GM11168 (cell line): Measurements from ENCODE around the gene HBA2.
"Not testable (repeated sequence)": the region's sequence is repeated elsewhere in the genome, so short reads cannot be mapped to it uniquely, and the experiment has no call there.

Experiments used
- in situ Hi-C: fragments of 300-500 bp; cut with MboI; formaldehyde crosslinking; loops from one replicate; pipeline ENCODE4 v1.12.0; 2022; ENCODE audit warnings: low sequenced_read_pairs; ENCODE audit not compliant: unreplicated experiment

Gene HBA2

DNA sequence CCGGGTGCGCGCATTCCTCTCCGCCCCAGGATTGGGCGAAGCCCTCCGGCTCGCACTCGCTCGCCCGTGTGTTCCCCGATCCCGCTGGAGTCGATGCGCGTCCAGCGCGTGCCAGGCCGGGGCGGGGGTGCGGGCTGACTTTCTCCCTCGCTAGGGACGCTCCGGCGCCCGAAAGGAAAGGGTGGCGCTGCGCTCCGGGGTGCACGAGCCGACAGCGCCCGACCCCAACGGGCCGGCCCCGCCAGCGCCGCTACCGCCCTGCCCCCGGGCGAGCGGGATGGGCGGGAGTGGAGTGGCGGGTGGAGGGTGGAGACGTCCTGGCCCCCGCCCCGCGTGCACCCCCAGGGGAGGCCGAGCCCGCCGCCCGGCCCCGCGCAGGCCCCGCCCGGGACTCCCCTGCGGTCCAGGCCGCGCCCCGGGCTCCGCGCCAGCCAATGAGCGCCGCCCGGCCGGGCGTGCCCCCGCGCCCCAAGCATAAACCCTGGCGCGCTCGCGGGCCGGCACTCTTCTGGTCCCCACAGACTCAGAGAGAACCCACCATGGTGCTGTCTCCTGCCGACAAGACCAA is at the start of gene HBA2:
Gene HBA2 (plus strand): TSS at position 503 of the 568 bp plus-strand sequence. CDS start 37 bp downstream, at position 540.
- in situ Hi-C loops = not testable (repeated sequence)

DNA sequence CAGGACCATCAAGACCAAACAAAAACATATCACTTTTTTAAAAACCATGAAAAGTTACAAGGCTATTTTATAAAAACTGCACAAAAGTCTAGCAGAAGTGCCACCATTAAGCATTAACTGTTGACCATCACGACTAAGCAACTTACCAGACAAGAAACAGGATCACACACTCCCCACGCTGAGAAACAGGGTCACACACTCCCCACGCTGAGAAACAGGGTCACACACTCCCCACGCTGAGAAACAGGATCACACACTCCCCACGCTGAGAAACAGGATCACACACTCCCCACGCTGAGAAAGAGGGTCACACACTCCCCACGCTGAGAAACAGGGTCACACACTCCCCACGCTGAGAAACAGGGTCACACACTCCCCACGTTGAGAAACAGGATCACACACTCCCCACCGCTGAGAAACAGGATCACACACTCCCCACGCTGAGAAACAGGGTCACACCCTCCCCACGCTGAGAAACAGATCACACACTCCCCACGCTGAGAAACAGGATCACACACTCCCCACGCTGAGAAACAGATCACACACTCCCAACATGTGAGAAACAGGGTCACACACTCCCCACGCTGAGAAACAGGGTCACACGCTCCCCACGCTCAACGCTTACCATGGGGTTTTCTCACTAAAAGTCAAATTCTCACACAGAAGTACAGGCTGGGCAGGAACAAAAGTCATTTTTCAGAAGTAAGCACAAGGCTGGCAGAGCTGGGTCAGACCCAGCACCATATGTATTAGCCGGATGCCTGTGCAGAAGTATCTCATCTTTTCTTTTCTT is 48.9 kb upstream of the HBA2 start:
- in situ Hi-C loops = not testable (repeated sequence)

DNA sequence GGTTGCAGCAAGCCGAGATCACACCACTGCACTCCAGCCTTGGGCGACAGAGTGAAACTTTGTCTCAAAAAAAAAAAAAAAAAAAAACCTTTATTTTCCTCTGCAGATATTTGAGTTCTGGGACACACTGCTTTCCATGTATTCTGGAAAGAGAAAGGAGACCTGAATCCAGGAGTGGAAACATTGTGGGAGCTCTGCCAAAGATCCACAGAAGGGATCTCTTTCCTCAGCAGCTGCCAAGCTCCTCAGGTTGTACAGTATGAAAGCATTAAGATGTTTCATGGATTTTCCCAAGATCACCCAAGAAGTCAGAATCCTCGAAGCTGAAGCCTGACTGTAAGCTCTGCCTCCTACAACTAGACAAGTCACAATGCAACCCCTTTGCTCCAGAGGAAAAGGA is 47.7 kb upstream of the HBA2 start:
- in situ Hi-C loops = no loop called here

DNA sequence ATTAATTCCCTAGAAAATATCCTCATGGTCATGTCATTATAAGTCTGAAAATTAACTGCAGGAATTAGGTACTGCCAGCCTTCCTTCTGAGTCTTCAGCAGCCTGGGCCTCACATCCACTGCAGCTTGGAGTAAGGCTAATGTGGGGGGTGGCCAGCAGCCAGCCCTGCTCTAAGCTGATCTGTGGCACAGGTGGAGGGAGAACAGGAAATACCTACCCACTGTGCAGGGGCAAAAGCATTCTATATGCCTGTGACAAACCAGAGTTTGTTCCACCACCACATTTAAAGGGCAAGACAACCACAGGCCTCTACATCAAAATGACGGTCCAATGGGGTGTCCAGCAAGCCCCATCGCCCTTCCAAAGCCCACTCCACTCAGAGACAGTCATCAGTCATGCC is 43.6 kb upstream of the HBA2 start:
- in situ Hi-C loops = no loop called here

DNA sequence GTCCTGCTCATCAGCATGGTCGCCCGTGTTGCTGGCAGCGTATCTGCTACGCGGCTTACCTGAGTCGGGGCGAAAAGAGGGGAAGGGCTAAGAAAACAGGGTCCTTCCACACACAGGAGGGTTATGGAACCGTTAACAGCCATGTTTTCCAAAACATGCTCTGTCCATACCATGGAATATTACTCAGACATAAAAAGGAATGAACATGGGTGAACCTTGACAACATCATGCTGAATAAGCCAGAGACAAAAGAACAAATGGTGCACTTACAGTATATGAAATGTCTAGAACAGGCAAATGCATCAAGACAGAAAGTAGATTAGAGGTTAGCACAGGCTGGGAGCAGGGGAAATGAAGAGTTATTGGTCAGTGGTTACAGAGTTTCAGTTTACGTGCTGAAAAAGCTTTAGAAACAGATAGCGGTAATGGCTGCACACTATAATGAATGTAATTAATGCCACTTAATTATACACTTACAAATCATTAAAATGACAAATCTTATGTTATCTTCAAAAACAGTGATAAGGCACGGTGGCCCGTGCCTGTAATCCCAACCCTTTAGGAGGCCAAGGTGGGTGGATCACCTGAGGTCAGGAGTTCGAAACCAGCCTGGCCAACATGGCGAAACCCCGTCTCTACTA is 42.0 kb upstream of the HBA2 start:
- in situ Hi-C loops = no loop called here

DNA sequence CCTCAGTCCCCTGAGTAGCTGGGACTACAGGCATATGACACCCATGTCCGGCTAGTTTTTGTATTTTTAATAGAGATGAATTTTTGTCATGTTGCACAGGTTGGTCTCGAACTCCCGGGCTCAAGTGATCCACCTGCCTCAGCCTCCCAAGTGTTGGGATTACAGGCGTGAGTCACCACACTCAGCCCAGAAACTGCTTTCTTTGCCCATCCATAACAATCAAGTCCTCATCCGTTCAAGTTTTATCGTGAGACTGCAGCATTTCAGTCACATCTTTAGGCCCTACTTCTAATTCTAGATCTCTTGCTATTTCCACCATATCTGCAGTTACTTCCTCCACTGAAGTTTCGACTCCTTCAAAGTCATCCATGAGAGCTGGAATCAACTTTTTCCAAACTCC is 40.6 kb upstream of the HBA2 start:
- in situ Hi-C loops = no loop called here

DNA sequence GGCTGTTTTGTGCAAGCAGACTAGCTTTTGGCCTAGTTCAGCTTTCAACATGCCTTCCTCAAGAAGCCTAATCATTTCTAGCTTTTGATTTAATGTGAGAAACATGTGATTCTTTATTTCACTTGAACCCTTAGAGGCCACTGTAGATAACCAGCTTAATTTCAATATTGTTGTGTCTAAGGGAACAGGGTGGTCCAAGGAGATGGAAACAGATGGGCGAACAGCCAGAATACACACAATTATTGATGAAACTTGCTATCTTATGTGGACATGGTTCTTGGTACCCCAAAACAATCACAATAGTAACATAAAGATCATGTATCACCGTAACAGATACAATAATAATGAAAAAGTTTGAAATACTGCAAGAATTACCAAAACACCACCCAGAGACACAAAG is 39.0 kb upstream of the HBA2 start:
- in situ Hi-C loops = no loop called here

DNA sequence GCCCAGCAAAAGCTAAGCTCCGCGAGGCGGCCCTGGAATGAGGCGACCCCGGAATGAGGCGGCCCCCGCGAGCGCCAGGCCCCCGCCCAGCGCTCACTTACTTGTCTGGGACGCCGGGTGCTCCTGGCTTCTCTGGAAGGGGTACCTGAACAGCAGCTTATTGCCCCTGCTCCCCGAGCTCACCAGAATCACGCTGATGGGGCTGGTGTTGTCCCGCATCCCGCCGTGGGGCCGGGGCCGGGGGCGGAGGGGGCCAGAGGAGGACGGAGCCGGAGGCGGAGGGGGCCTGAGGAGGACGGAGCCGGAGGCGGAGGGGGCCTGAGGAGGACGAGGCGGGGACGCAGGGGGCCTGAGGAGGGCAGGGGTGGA is 34.6 kb upstream of the HBA2 start:
- in situ Hi-C loops = no loop called here

DNA sequence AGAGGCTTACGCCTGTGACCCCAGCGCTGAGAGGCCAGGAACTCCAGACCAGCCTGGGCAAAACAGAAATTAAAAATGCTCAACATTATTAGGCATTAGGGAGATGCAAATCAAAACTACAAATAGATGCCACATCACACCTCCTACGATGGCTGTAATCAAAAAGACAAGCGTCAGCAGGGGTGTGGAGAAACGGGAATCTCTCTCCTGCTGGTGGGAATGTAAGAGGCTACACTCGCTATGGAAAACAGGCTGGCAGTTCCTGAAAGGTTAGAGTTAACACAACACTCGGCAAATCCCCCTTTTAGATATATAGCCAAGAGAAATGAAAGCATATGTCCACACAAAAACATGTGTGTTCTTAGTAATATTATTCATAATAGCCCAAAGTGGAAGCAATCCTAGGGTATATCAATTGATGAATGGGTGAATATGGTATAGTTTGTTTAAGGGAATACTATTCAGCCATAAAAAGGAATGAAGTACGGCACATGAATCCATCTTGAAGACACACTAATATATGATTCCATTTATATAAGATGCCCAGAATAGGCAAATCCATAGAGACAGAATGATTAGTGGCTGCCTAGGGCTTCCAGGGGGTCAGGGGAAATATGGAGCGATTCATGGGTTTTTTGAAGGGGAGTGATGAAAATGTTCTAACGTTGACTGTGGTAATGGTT is 32.4 kb upstream of the HBA2 start:
- in situ Hi-C loops = no loop called here

DNA sequence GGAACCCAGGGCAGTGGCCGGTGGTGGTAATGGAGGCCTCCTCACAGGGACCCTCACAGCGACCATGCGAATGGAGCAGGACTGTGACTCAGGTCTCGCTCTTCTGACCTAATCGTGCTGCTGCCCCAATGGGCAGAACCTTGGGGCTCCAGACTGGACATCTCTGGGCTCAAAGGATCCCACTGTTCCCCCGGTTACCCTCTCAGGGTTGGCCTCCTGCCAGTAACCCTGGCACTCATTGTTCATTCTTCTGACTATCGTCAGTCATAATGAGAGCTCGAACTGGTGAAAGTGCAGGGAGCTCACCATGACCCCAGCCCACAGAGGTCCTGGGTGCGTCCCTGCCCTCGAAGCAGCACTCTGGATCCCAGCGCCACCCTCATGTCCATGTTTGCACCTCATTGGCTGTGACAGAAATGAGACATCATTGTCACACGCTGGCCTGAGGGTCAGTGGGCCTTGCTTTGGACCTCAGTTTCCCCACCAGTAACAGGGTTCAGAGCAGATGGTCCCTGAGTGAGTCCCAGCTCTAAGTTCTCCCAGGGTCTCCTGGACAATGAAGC is 30.2 kb upstream of the HBA2 start:
- in situ Hi-C loops = no loop called here

DNA sequence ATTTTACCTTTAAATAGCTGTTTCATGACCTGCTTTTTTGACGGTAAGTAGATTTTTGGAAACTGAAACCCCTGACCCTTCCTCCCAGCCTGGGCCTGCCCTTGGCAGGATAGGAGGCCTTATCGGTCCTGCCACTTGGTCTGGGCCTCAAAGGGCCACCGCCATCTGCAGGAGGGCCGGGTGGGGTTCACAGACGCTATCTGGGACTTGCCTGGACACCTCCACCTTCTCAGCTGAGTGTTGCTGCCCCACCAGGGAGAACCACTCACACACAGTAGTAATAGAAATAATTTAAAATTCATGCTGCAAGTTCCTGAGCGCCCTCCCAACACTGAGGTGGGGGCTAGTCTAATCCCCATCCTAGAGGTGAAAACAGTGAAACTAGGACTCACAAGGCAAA is 29.6 kb upstream of the HBA2 start:
- in situ Hi-C loops = no loop called here

DNA sequence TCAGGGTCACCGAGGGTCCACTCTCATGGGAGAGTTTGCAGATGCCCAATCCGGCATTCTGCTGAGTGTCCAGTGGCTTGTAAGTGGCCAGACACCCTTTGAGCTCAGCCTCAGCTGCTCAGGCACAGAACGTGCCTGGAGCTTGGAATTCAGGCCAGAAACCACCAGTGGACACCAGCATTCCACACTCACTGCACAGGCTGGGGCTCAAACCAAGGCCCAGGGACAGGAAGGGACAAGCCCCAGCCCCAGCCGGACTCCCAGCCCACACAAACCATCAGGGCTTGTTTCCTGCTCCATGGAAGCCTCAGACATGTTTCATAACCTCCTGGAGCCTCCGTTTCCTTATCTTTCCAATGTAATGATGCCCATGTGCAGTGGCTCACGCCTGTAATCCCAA is 29.2 kb upstream of the HBA2 start:
- in situ Hi-C loops = no loop called here

DNA sequence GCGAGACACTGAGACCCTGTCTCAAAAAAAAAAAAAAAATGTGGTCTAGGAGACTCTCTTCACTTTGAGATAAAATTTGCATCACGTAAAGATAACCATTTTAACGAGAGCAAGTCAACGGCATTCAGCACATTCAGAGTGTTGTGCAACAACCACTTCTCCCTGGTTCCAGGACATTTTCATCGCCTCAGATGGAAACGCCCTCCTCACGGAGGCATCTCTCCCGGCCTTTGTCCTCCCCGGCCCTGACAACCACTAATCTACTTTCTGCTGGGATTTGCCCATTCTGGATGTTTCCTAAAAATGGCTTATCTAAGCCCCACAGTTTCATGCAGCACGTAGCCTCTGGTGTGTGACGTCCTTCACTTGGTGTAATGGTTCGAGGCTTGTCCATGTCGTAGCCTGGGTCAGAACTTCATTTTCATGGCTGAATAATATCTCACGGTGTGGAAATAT is 27.9 kb upstream of the HBA2 start:
- in situ Hi-C loops = no loop called here

DNA sequence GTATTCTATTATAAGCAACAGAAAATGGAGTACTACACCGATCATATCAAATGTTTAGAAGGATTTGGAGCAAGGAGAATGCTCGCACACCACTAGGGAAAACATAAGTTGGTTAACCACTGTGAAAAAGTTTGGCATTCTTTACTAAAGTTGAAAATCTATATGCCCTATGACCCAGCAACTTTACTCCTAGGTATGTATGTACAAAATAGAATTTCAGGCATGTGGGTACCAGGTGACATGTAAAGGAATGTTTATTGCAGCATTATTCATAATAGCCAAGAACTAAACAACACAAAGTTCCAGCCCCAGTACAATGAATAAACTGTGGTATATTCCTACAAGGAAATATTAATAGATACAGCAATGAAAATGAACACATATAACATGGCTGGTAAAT is 26.0 kb upstream of the HBA2 start:
- in situ Hi-C loops = no loop called here

DNA sequence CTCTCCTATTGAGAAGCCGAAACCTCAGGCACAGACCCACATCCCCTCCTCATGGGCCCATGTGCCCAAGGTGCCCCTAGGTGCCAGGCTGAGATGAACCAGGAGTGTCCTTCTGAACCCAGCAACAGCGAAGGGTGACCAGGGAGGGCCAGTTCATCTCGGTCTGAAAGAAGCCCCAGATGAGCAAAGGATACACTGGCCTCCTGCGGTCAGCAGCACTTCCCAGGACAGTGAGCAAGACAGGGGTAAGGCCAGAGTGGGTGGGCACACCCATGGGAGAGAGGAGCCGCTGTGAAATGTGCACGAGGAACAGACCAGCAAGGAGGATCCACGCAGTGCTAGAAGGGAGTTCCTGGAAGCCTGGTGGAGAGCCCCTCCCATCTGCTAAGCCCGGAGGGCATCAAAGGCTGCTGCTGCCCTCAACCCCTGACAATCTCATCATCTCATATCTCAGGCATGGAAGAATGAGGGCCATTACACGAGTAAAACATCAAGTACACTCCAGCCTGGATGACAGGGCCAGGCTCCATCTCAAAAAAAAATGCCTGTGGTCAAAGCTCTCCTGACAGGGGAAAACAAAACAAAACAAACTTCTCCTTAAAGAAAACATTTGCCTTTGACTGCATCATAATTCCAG is 23.5 kb upstream of the HBA2 start:
- in situ Hi-C loops = no loop called here

DNA sequence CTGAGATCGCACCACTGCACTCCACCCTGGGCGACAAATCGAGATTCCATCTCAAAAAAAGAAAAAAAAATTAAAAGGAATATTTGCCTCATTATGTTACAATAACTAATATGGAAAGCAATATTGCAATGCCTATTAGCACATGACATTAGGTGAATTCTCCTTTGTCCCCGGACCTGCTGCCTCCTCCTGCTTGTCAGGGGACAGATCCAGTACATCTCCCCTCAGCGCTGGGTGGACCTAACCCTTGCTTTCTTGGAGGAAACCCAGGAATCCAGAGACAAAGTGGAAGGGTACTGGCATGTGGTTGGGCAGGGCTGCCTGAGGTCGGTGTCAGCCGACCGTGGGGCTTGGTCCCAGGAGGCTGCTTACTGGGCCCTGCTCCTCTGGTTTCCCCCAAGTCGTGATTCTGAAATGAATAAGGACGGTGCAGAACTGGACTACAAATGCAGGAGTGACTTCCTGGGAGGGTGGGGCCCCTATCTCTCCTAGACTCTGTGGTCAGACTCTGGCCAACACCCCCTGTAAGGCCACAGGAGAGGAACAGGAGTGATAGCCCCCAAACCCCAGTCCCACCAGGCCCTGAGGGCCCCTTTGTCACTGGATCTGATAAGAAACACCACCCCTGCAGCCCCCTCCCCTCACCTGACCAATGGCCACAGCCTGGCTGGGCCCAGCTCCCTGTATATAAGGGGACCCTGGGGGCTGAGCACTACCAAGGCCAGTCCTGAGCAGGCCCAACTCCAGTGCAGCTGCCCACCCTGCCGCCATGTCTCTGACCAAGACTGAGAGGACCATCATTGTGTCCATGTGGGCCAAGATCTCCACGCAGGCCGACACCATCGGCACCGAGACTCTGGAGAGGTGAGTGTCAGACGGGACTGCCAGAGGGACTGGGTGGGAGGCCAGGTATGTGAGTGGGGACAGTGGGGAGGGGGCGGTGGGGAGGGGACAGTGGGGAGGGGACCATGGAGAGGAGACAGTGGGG is 20.2 kb upstream of the HBA2 start, which contains the start of gene HBZ:
Gene HBZ (plus strand): TSS at position 504 of the 988 bp plus-strand sequence. CDS start 266 bp downstream, at position 770.
- in situ Hi-C loops = no loop called here

DNA sequence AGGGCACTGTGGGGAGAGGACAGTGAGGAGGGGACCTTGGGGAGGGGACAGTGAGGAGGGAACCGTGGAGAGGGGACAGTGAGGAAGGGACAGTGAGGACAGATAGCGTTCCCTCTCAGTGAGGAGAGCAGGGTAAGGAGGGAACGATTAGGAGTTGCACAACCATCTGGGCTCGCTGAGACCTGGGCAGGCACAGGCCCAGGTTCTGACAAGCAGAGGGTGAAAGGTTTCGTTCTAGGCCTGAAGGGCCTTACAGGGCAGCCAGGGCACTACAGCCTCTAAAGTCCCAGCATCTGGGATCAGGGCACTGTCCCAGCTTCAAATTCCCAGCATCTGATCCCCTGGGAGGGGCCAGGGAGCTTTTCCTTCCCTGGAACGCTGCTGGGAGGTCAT is 19.6 kb upstream of the HBA2 start:
- in situ Hi-C loops = not testable (repeated sequence)

DNA sequence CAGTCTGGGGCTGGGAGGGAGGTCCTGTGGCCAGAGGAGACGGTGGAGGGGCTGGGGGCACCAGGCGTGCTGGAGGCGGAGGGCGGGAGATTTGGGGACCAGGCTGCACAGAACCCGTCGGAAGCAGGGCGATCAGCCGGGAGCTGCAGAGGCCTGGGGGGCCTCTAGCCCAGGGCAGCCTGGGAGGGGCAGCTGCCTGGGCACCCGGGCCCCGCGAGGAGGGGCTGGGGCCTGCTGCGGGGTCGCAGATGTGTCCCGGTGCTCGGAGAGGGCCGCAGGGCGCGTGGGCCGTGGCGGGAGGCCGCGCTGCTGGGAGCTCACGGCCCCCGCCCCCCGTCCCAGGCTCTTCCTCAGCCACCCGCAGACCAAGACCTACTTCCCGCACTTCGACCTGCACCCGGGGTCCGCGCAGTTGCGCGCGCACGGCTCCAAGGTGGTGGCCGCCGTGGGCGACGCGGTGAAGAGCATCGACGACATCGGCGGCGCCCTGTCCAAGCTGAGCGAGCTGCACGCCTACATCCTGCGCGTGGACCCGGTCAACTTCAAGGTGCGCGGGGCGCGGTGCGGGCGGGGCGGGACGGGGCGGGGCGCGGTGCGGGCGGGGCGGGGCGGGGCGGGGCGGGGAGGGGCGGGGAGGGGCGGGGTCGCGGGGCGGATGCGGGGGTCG is 19.0 kb upstream of the HBA2 start:
- in situ Hi-C loops = not testable (repeated sequence)
